HG02943 (cell line): Measurements from ENCODE around the gene SRCIN1.
"Not testable (repeated sequence)": the region's sequence is repeated elsewhere in the genome, so short reads cannot be mapped to it uniquely, and the experiment has no call there.

Experiments
- ATAC-seq: cut with Tn5 transposase; IDR thresholded peaks from one replicate; pipeline ENCODE4 v1.9.1; 2021; ENCODE audit warnings: mild to moderate bottlenecking, low read depth, moderate library complexity; ENCODE audit not compliant: unreplicated experiment

The SRCIN1 gene, protein sequence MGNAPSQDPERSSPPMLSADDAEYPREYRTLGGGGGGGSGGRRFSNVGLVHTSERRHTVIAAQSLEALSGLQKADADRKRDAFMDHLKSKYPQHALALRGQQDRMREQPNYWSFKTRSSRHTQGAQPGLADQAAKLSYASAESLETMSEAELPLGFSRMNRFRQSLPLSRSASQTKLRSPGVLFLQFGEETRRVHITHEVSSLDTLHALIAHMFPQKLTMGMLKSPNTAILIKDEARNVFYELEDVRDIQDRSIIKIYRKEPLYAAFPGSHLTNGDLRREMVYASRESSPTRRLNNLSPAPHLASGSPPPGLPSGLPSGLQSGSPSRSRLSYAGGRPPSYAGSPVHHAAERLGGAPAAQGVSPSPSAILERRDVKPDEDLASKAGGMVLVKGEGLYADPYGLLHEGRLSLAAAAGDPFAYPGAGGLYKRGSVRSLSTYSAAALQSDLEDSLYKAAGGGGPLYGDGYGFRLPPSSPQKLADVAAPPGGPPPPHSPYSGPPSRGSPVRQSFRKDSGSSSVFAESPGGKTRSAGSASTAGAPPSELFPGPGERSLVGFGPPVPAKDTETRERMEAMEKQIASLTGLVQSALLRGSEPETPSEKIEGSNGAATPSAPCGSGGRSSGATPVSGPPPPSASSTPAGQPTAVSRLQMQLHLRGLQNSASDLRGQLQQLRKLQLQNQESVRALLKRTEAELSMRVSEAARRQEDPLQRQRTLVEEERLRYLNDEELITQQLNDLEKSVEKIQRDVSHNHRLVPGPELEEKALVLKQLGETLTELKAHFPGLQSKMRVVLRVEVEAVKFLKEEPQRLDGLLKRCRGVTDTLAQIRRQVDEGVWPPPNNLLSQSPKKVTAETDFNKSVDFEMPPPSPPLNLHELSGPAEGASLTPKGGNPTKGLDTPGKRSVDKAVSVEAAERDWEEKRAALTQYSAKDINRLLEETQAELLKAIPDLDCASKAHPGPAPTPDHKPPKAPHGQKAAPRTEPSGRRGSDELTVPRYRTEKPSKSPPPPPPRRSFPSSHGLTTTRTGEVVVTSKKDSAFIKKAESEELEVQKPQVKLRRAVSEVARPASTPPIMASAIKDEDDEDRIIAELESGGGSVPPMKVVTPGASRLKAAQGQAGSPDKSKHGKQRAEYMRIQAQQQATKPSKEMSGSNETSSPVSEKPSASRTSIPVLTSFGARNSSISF

GRCh38 chr17:38605841-38606645 lies at the start of gene SRCIN1:
TSS of gene SRCIN1 (minus strand) at chr17:38605952. CDS start at chr17:38605705, 247 bp downstream.
- no peak for ATAC-seq

- no peak for ATAC-seq
Observed at GRCh38 chr17:38654411-38655398, 49.0 kb upstream of the SRCIN1 start.

DNA sequence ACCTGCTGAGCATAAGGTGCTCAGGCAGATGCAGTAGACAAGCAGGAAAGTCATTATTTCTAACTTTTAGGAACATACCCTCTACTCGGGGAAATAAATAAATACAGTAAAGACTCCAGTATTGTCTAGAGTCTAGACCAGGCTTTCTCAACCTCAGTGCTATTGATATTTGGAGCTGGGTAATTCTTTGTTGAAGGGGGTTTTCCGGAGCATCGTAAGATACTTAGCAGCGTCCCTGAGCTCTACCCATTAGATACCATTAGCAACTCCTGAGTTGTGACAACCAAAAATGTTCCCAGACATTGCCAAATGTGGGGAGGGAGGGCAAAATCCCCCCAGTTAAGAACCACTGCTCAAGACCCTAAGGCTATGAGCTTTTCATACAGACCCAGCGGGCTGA lies 47.9 kb upstream of the SRCIN1 start:
- ATAC-seq = no peak

GRCh38 chr17:38653230-38653629 lies 47.5 kb upstream of the SRCIN1 start:
- no peak for ATAC-seq

GRCh38 chr17:38650653-38651173 lies 45.0 kb upstream of the SRCIN1 start:
- not testable (repeated sequence) for ATAC-seq

DNA sequence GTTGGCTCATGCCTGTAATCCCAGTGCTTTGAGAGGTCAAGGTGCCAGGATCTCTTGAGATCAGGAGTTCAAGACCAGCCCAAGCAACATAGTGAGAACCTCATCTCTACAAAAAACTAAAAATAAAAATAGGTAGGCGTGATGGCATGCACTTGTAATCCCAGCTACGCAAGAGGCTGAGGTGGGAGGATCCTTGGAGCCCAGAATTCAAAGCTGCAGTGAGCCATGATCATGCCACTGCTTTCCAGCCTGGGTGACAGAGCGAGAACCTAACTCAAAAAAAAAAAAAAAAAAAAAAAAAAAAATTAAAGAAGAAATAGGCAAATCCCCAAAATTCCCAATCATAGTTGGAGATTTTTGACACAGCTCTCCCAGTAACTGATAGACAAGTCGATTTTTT lies 32.2 kb upstream of the SRCIN1 start:
- ATAC-seq = no peak

GRCh38 chr17:38636054-38636453 lies 30.3 kb upstream of the SRCIN1 start:
- ATAC-seq = no peak

- no peak for ATAC-seq
Observed at GRCh38 chr17:38632334-38632733, 26.6 kb upstream of the SRCIN1 start.

- no peak for ATAC-seq
Observed at GRCh38 chr17:38628441-38628840, 22.7 kb upstream of the SRCIN1 start.

GRCh38 chr17:38627957-38628356 lies 22.2 kb upstream of the SRCIN1 start:
- no peak for ATAC-seq

DNA sequence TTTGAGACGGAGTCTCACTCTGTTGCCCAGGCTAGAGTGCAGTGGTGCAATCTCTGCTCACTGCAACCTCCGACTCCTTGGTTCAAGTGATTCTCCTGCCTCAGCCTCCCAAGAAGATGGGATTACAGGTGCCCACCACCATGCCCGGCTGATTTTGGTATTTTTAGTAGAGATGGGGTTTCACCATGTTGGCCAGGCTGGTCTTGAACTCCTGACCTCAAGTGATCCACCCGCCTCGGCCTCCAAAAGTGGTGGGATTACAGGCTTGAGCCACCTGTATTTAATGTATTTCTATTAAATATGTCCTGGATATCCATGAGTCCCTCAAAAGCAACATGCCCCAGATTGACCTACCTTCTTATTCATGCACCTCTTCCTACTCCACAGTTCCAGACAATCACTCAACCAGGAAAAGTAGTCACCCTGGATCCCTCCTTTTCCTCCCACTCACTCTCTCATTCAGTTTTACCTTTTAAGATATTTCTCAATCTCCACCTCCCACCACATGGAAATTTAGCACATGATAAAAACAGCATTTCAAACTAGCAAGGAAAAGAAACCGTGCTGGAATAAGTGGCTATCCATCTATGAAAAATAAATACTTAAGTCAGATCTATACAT lies 21.0 kb upstream of the SRCIN1 start:
- ATAC-seq = not testable (repeated sequence)

GRCh38 chr17:38625482-38625881 lies 19.7 kb upstream of the SRCIN1 start:
- ATAC-seq = no peak

GRCh38 chr17:38624782-38625355 lies 19.1 kb upstream of the SRCIN1 start:
- not testable (repeated sequence) for ATAC-seq

DNA sequence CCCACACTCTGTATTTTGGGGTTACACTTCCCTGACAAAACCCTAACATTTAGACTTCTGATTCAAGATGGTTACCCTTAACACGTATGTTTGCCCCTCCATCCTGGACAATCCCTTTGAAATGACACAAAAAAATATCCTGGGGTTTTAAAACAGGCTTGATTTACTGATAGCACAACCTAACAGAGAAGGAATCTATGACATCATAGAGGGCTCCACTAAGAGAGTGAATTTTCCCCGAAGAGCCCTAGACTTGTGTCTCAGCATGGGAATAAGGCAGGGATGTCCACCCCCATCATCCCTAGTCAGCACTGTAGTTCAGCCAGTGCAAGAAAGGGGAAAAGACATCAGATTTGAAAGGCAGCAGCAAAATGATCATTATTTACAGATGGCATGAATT lies 15.8 kb upstream of the SRCIN1 start:
- ATAC-seq = no peak

GRCh38 chr17:38620551-38621277 lies 15.0 kb upstream of the SRCIN1 start:
- no peak for ATAC-seq

GRCh38 chr17:38619937-38620550 lies 14.3 kb upstream of the SRCIN1 start:
- no peak for ATAC-seq

- no peak for ATAC-seq
Observed at GRCh38 chr17:38619451-38619795, 13.7 kb upstream of the SRCIN1 start.
